GM12892 (cell line): Measurements from ENCODE around the gene BET1L.

Source experiments
- POLR2A ChIP-seq: IDR thresholded peaks from 2 replicates; pipeline ENCODE4 v1.6.1; 2011; ENCODE audit warnings: low read depth, low read length, control low read depth
- POLR2AphosphoS5 ChIP-seq: IDR thresholded peaks from 2 replicates; pipeline ENCODE4 v1.6.1; 2011; ENCODE audit warnings: low read depth, low read length, control low read depth

DNA sequence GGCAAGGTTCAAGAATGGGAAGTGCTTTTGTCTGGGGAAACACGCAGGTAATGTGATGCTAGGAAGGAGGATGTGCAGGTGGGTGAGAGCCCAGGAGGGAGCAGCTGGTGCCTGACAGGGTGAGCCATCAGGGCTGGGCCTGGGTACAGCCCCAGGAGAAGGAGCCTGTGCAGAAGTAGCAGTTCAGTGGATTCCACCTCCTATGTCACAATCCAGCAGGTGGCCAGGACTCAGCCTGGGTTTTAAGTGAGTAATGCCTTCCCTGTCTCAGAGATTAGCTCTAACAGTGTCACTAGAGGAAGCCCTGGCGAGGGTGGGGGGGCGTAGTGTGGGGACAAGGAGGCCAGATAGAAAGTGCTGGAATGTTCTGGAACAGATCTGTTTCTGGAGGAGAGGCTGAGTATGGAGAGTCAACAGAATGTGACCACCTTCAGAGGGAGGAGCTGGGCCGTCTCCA is 8.4 kb upstream of the BET1L start:
- TF ChIP-seq POLR2AphosphoS5 (no peak), POLR2A (no peak; the same call in 1 of the 2 replicates)
